Left ventricle myocardium inferior (tissue), 1 donor: ENCODE measurements around the gene DHRSX. TPM values are rescaled to one million over a fixed set of nuclear protein-coding genes. Genes with fewer than 3 reads are reported as not detected.

Experiments used
- DNase-seq: peaks from one replicate; pipeline ENCODE4 v3.0.0-alpha.2; 2020
- H3K27ac ChIP-seq: fragments of 200-600 bp; replicated peaks from 2 replicates; pipeline ENCODE4 v1.8.0; 2021
- H3K27me3 ChIP-seq: fragments of 200-600 bp; 2 replicates; pipeline ENCODE4 v1.8.0; 2021; ENCODE audit warnings: low read depth
- H3K36me3 ChIP-seq: fragments of 200-600 bp; 2 replicates; pipeline ENCODE4 v1.8.0; 2021
- H3K4me1 ChIP-seq: fragments of 200-600 bp; 2 replicates; pipeline ENCODE4 v1.8.0; 2021
- H3K4me3 ChIP-seq: fragments of 200-600 bp; 2 replicates; pipeline ENCODE4 v1.8.0; 2021; ENCODE audit warnings: mild to moderate bottlenecking, moderate library complexity
- H3K9me3 ChIP-seq: fragments of 200-600 bp; replicated peaks from 2 replicates; pipeline ENCODE4 v1.8.0; 2021
- CTCF ChIP-seq: fragments of 200-600 bp; IDR thresholded peaks from 2 replicates; pipeline ENCODE4 v1.8.0; 2021; ENCODE audit warnings: antibody characterized with exemption, mild to moderate bottlenecking, borderline replicate concordance
- intact Hi-C: fragments of 100-400 bp; cut with micrococcal nuclease; formaldehyde crosslinking; loops from one replicate; pipeline ENCODE4 v1.11.0; 2022
- total RNA-seq: library from RNA; stranded (reverse); fragmentation: NEBNext Ultra II Directional; extraction: Animal tissue kit (Norgen Biotek cat#: 25700); gene quantifications from one replicate; pipeline ENCODE4 v1.2.1, GENCODE V29; 2021
- donor health status: DM: no; HTN: yes; CAD: no; lungs with severe emphysema.

DHRSX gene
- total RNA-seq, 1 donor from 2014 or later: 35.3 TPM

GRCh38 chrX:2193273-2193592 lies 307.5 kb downstream of the DHRSX start:
- TF ChIP-seq CTCF: no peak
- intact Hi-C loops: no loop called here
- Histone ChIP-seq H3K27me3 (no peaks in the 10 kb centered on the region), H3K4me1 (no peaks in the 10 kb centered on the region), H3K4me3 (no peak overlapping the region), H3K36me3 (no peaks in the 10 kb centered on the region), H3K27ac (no peak overlapping the region), H3K9me3 (peaks cover 4% of the 10 kb centered on the region)
- no peak for DNase-seq

- no peak overlapping the region for H3K27ac ChIP-seq
- H3K9me3 ChIP-seq: peaks cover 4% of the 10 kb centered on the region
- no peaks in the 10 kb centered on the region for H3K36me3 ChIP-seq
- no peak overlapping the region for H3K4me3 ChIP-seq
- H3K4me1 ChIP-seq: no peaks in the 10 kb centered on the region
- intact Hi-C loops: no loop called here
- no peak for TF ChIP-seq CTCF
- no peaks in the 10 kb centered on the region for H3K27me3 ChIP-seq
- no peak for DNase-seq
Measured at GRCh38 chrX:2192584-2193272, 308.0 kb downstream of the DHRSX start.

- TF ChIP-seq CTCF: no peak
Measured at GRCh38 chrX:2188840-2189239, 311.9 kb downstream of the DHRSX start.

GRCh38 chrX:2188330-2188792 lies 312.4 kb downstream of the DHRSX start:
- no peak for TF ChIP-seq CTCF
- Histone ChIP-seq H3K4me1 (no peaks in the 10 kb centered on the region), H3K27ac (no peak overlapping the region), H3K27me3 (no peaks in the 10 kb centered on the region), H3K36me3 (no peaks in the 10 kb centered on the region), H3K4me3 (no peak overlapping the region), H3K9me3 (peaks cover 15% of the 10 kb centered on the region)
- DNase-seq: no peak
- intact Hi-C loops: no loop called here

More at GRCh38 chrX:2188840-2189239, 311.9 kb downstream of the DHRSX start:
- intact Hi-C loops: no loop called here
- no peaks in the 10 kb centered on the region for H3K27me3 ChIP-seq
- peaks cover 15% of the 10 kb centered on the region for H3K9me3 ChIP-seq
- DNase-seq: no peak
- H3K27ac ChIP-seq: no peak overlapping the region
- no peaks in the 10 kb centered on the region for H3K36me3 ChIP-seq
- H3K4me1 ChIP-seq: no peaks in the 10 kb centered on the region
- H3K4me3 ChIP-seq: no peak overlapping the region

- no peak overlapping the region for H3K4me3 ChIP-seq
- H3K4me1 ChIP-seq: no peaks in the 10 kb centered on the region
- H3K27me3 ChIP-seq: no peaks in the 10 kb centered on the region
- TF ChIP-seq CTCF: no peak
- H3K9me3 ChIP-seq: peaks cover 15% of the 10 kb centered on the region
- no peak overlapping the region for H3K27ac ChIP-seq
- intact Hi-C loops: no loop called here
- H3K36me3 ChIP-seq: no peaks in the 10 kb centered on the region
- no peak for DNase-seq
Measured at GRCh38 chrX:2187352-2188115, 313.2 kb downstream of the DHRSX start.
